Hepatocyte (in vitro differentiated cells): Measurements from ENCODE around the gene NPTX1. TPM values are rescaled to one million over a fixed set of nuclear protein-coding genes. Genes with fewer than 3 reads are reported as not detected.

ENCODE experiments used
- DNase-seq: peaks from one replicate; pipeline ENCODE4 v3.0.0-alpha.2; 2016; ENCODE audit warnings: low spot score
- H2AFZ ChIP-seq: fragments of 200-600 bp; sonication (generic); 2 replicates; pipeline ENCODE4 v1.6.0; 2016; ENCODE audit warnings: antibody characterized with exemption, mild to moderate bottlenecking
- H3K27ac ChIP-seq: fragments of 200-600 bp; sonication (generic); 2 replicates; pipeline ENCODE4 v1.5.1; 2016; ENCODE audit warnings: mild to moderate bottlenecking
- H3K27me3 ChIP-seq: fragments of 200-600 bp; sonication (generic); 2 replicates; pipeline ENCODE4 v1.6.1; 2016
- H3K36me3 ChIP-seq: fragments of 200-600 bp; sonication (generic); replicated peaks from 2 replicates; pipeline ENCODE4 v1.5.1; 2016; ENCODE audit warnings: low read depth; ENCODE audit not compliant: insufficient read depth
- H3K4me1 ChIP-seq: fragments of 200-600 bp; sonication (generic); 2 replicates; pipeline ENCODE4 v1.5.1; 2016; ENCODE audit warnings: mild to moderate bottlenecking, moderate library complexity; ENCODE audit not compliant: insufficient read depth
- H3K4me2 ChIP-seq: fragments of 200-600 bp; sonication (generic); 2 replicates; pipeline ENCODE4 v1.6.0; 2016
- H3K4me3 ChIP-seq: fragments of 200-600 bp; sonication (generic); 2 replicates; pipeline ENCODE4 v1.5.1; 2016; ENCODE audit warnings: mild to moderate bottlenecking
- H3K79me2 ChIP-seq: fragments of 200-600 bp; sonication (generic); 2 replicates; pipeline ENCODE4 v1.6.0; 2017; ENCODE audit warnings: mild to moderate bottlenecking
- H3K9me2 ChIP-seq: fragments of 200-600 bp; sonication (generic); replicated peaks from 2 replicates; pipeline ENCODE4 v1.6.0; 2017; ENCODE audit warnings: mild to moderate bottlenecking; ENCODE audit not compliant: insufficient read depth
- H3K9me3 ChIP-seq: fragments of 200-600 bp; sonication (generic); 2 replicates; pipeline ENCODE4 v1.5.1; 2016; ENCODE audit warnings: low read depth, mild to moderate bottlenecking
- H4K20me1 ChIP-seq: fragments of 200-600 bp; sonication (generic); 2 replicates; pipeline ENCODE4 v1.6.0; 2016; ENCODE audit warnings: mild to moderate bottlenecking; ENCODE audit not compliant: insufficient read depth, poor library complexity, severe bottlenecking
- CTCF ChIP-seq: fragments of 200-600 bp; sonication (generic); IDR thresholded peaks from 2 replicates; pipeline ENCODE4 v1.5.1; 2016; ENCODE audit warnings: antibody characterized with exemption, mild to moderate bottlenecking; ENCODE audit not compliant: poor library complexity
- EZH2 ChIP-seq: fragments of 200-600 bp; sonication (generic); IDR thresholded peaks from 2 replicates; pipeline ENCODE4 v1.6.1; 2016; ENCODE audit warnings: antibody characterized with exemption, mild to moderate bottlenecking, borderline replicate concordance
- EZH2phosphoT487 ChIP-seq: fragments of 200-600 bp; sonication (generic); IDR thresholded peaks from one replicate; pipeline ENCODE4 v1.6.1; 2018; ENCODE audit warnings: antibody characterized with exemption, mild to moderate bottlenecking, low read depth, moderate library complexity; ENCODE audit not compliant: unreplicated experiment, severe bottlenecking
- WGBS: methylation state at CpG from one replicate; pipeline ENCODE4 v1.1.6; 2016; ENCODE audit warnings: low lambda C conversion rate; ENCODE audit errors: missing lambda C conversion rate; 5-methylcytosine and 5-hydroxymethylcytosine counted together
- polyA plus RNA-seq: library from polyadenylated mRNA; unstranded; fragments of >200 nt; fragmentation: Nextera tagmentation; extraction: Ambion mirVana; gene quantifications from 2 replicates; pipeline ENCODE4 v1.2.1, GENCODE V29; 2016
- total RNA-seq: library from RNA; depleted of rRNA; stranded (reverse); fragments of >200 nt; gene quantifications from 2 replicates; pipeline ENCODE4 v1.2.3, GENCODE V29; 2014

The NPTX1 gene
- total and polyA plus RNA-seq, 2 experiments from 2014 or later: 0.70 to 2.1 TPM

- no peaks in the 10 kb centered on the region for H3K79me2 ChIP-seq
- no peak overlapping the region for H3K4me3 ChIP-seq
- peak; percentile 66 for DNase-seq
- no peaks in the 10 kb centered on the region for H3K9me2 ChIP-seq
- peak overlapping the region; percentile 43 for H3K4me2 ChIP-seq
- WGBS: 43% methylated on average over 19 of the region's 21 CpGs
- H3K36me3 ChIP-seq: no peaks in the 10 kb centered on the region
- peaks cover 8% of the 10 kb centered on the region for H3K27me3 ChIP-seq
- H3K9me3 ChIP-seq: no peaks in the 10 kb centered on the region
- H3K27ac ChIP-seq: no peak overlapping the region
- H3K4me1 ChIP-seq: peaks cover 3% of the 10 kb centered on the region
- H2AFZ ChIP-seq: no peak overlapping the region
- TF ChIP-seq CTCF: no peak
- TF ChIP-seq EZH2phosphoT487: no peak
- TF ChIP-seq EZH2: no peak
- no peaks in the 10 kb centered on the region for H4K20me1 ChIP-seq
Measured at GRCh38 chr17:80491478-80492342, 15.3 kb upstream of the NPTX1 start.

GRCh38 chr17:80487511-80487910 is 11.1 kb upstream of the NPTX1 start:
- Histone ChIP-seq H4K20me1 (no peaks in the 10 kb centered on the region), H2AFZ (no peak overlapping the region), H3K4me3 (no peak overlapping the region), H3K9me2 (no peaks in the 10 kb centered on the region), H3K36me3 (no peaks in the 10 kb centered on the region), H3K4me2 (no peak overlapping the region), H3K27ac (no peak overlapping the region), H3K79me2 (no peaks in the 10 kb centered on the region), H3K9me3 (no peaks in the 10 kb centered on the region), H3K27me3 (peaks cover 11% of the 10 kb centered on the region), H3K4me1 (peaks cover 3% of the 10 kb centered on the region)
- 69% methylated on average over 7 of the region's 7 CpGs for WGBS
- TF ChIP-seq EZH2phosphoT487 (no peak), CTCF (no peak), EZH2 (no peak)
- no peak for DNase-seq

- Histone ChIP-seq H3K79me2 (no peaks in the 10 kb centered on the region), H3K9me2 (no peaks in the 10 kb centered on the region), H3K27me3 (peaks cover 20% of the 10 kb centered on the region), H2AFZ (no peak overlapping the region), H4K20me1 (no peaks in the 10 kb centered on the region), H3K9me3 (no peaks in the 10 kb centered on the region), H3K4me1 (peaks cover 7% of the 10 kb centered on the region), H3K36me3 (no peaks in the 10 kb centered on the region), H3K4me2 (no peak overlapping the region), H3K4me3 (no peak overlapping the region), H3K27ac (no peak overlapping the region)
- 71% methylated on average over 17 of the region's 17 CpGs for WGBS
- DNase-seq: no peak
- no peak for TF ChIP-seq EZH2
- TF ChIP-seq CTCF: no peak
Measured at GRCh38 chr17:80486692-80487091, 10.3 kb upstream of the NPTX1 start.
